ENCODE data around the gene DDX39B.

The DDX39B gene

GRCh38 chr6:31485055-31485454 is 56.7 kb downstream of the DDX39B start:
- no peak for DNase-seq (ENCODE audit: low spot score)

DNA sequence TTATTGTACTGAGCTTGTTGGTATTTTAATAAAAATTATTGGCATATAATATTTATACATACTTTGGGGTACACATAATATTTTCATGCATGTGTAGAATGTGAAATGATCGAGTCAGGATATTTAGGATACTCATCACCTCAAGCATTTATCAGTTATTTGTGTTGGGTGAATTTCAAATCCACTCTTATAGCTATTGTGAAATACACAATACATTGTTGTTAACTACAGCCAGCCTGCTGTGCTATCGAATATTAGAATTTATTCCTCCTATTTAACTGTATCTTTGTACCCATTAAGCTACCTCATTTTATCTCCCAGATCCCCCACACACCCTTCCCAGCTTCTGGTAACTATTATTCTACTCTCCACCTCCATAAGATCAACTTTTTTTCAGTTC is 58.4 kb downstream of the DDX39B start:
- no peak for DNase-seq (ENCODE audit: low spot score)

- DNase-seq (ENCODE audit: low spot score): no peak
Measured at GRCh38 chr6:31480574-31480973, 61.2 kb downstream of the DDX39B start.

Measured in AG20443 (cell line).